ENCODE results near the gene ZNF280D. TPM values are rescaled to one million over a fixed set of nuclear protein-coding genes. Genes with fewer than 3 reads are reported as not detected.

Gene ZNF280D
- total and polyA plus RNA-seq, 2 experiments from 2014 or later, result 2.4 to 13.2 TPM

GRCh38 chr15:56602253-56602652 lies 131.1 kb downstream of the ZNF280D start:
- no peak for DNase-seq (ENCODE audit: low read depth in 1 of 2, low spot score in 1 of 2)
- Histone ChIP-seq H3K36me3 (no peaks in the 10 kb centered on the region), H3K27me3 (no peaks in the 10 kb centered on the region), H3K9me3 (ENCODE audit: low read depth) (peaks cover 4% of the 10 kb centered on the region), H3K4me3 (no peak overlapping the region), H3K27ac (no peak overlapping the region), H3K4me1 (ENCODE audit: low read depth) (no peaks in the 10 kb centered on the region)
- no peak for TF ChIP-seq CTCF (IDR thresholded peaks at IDR 0.05; ENCODE audit: low read depth, low read length)

- DNase-seq (ENCODE audit: low read depth in 1 of 2, low spot score in 1 of 2), result no peak
- Histone ChIP-seq H3K9me3 (ENCODE audit: low read depth) (peaks cover 4% of the 10 kb centered on the region), H3K4me1 (ENCODE audit: low read depth) (no peaks in the 10 kb centered on the region), H3K27ac (no peak overlapping the region), H3K27me3 (no peaks in the 10 kb centered on the region), H3K4me3 (no peak overlapping the region), H3K36me3 (no peaks in the 10 kb centered on the region)
- TF ChIP-seq CTCF (IDR thresholded peaks at IDR 0.05; ENCODE audit: low read depth, low read length), result no peak
These were observed 132.9 kb downstream of the ZNF280D start for GRCh38 chr15:56600380-56600779.

- Histone ChIP-seq H3K4me1 (ENCODE audit: low read depth) (no peaks in the 10 kb centered on the region), H3K4me3 (no peak overlapping the region), H3K27me3 (no peaks in the 10 kb centered on the region), H3K9me3 (ENCODE audit: low read depth) (peaks cover 4% of the 10 kb centered on the region), H3K36me3 (no peaks in the 10 kb centered on the region), H3K27ac (no peak overlapping the region)
- no peak for TF ChIP-seq CTCF (IDR thresholded peaks at IDR 0.05; ENCODE audit: low read depth, low read length)
- peak in 1 of 2 donors; percentile 3 for DNase-seq (ENCODE audit: low read depth in 1 of 2, low spot score in 1 of 2)
These were observed 134.3 kb downstream of the ZNF280D start for GRCh38 chr15:56598991-56599390.

GRCh38 chr15:56587686-56588085 lies 145.6 kb downstream of the ZNF280D start:
- Histone ChIP-seq H3K36me3 (no peaks in the 10 kb centered on the region), H3K27me3 (no peaks in the 10 kb centered on the region), H3K9me3 (ENCODE audit: low read depth) (no peaks in the 10 kb centered on the region), H3K4me3 (no peak overlapping the region), H3K4me1 (ENCODE audit: low read depth) (no peaks in the 10 kb centered on the region), H3K27ac (no peak overlapping the region)
- no peak for DNase-seq (ENCODE audit: low read depth in 1 of 2, low spot score in 1 of 2)
- TF ChIP-seq CTCF (IDR thresholded peaks at IDR 0.05; ENCODE audit: low read depth, low read length), result no peak

GRCh38 chr15:56586206-56586605 lies 147.1 kb downstream of the ZNF280D start:
- Histone ChIP-seq H3K4me1 (ENCODE audit: low read depth) (no peaks in the 10 kb centered on the region), H3K27ac (no peak overlapping the region), H3K4me3 (no peak overlapping the region), H3K27me3 (no peaks in the 10 kb centered on the region), H3K36me3 (no peaks in the 10 kb centered on the region), H3K9me3 (ENCODE audit: low read depth) (no peaks in the 10 kb centered on the region)
- TF ChIP-seq CTCF (IDR thresholded peaks at IDR 0.05; ENCODE audit: low read depth, low read length), result no peak
- DNase-seq (ENCODE audit: low read depth in 1 of 2, low spot score in 1 of 2), result no peak

GRCh38 chr15:56582785-56583184 lies 150.5 kb downstream of the ZNF280D start:
- no peak overlapping the region for H3K4me3 ChIP-seq
- H3K9me3 ChIP-seq (ENCODE audit: low read depth), result no peaks in the 10 kb centered on the region
- no peaks in the 10 kb centered on the region for H3K36me3 ChIP-seq
- TF ChIP-seq CTCF (IDR thresholded peaks at IDR 0.05; ENCODE audit: low read depth, low read length), result no peak
- H3K27me3 ChIP-seq, result no peaks in the 10 kb centered on the region
- no peaks in the 10 kb centered on the region for H3K4me1 ChIP-seq (ENCODE audit: low read depth)
- no peak for DNase-seq (ENCODE audit: low read depth in 1 of 2, low spot score in 1 of 2)
- no peak overlapping the region for H3K27ac ChIP-seq

Measured in cardiac muscle cell (in vitro differentiated cells and primary cell).